Sigmoid colon (tissue), 7 donors: ENCODE data around the gene RB1. TPM values are rescaled to one million over a fixed set of nuclear protein-coding genes. Genes with fewer than 3 reads are reported as not detected.
A peak's percentile ranks its signal among the peaks of the same experiment; 100 is the strongest.

Source experiments
- DNase-seq: peaks from one replicate; pipeline ENCODE4 v3.0.0-alpha.2; 2019
- H3K27ac ChIP-seq, 4 donors: fragments of 200-600 bp; sonication (generic); one replicate each; pipeline ENCODE4 v1.5.1; 2016 to 2019; ENCODE audit warnings: mild to moderate bottlenecking in 1 of 4
- H3K27me3 ChIP-seq, 3 donors: fragments of 200-600 bp; sonication (generic); one replicate each; pipeline ENCODE4 v1.5.1; 2019; ENCODE audit warnings: mild to moderate bottlenecking in 1 of 3
- H3K36me3 ChIP-seq, 4 donors: fragments of 200-600 bp; sonication (generic); one replicate each; pipeline ENCODE4 v1.5.1; 2016 to 2019
- H3K4me1 ChIP-seq, 4 donors: fragments of 200-600 bp; sonication (generic); one replicate each; pipeline ENCODE4 v1.5.1; 2017 to 2019
- H3K4me3 ChIP-seq, 4 donors: fragments of 200-600 bp; sonication (generic); one replicate each; pipeline ENCODE4 v1.5.1; 2017 to 2019; ENCODE audit warnings: mild to moderate bottlenecking in 2 of 4, moderate library complexity in 1 of 4
- H3K9me3 ChIP-seq, 4 donors: fragments of 200-600 bp in 3 of 4; sonication (generic) in 3 of 4; one replicate each; pipeline versions ENCODE4 v1.5.1 to v1.6.1; 2013 to 2019
- EP300 ChIP-seq, 4 donors: sonication (generic); formaldehyde crosslinking; IDR thresholded peaks; one replicate each; pipeline ENCODE4 v1.6.1; 2017; ENCODE audit warnings: antibody characterized with exemption in 4 of 4
- POLR2A ChIP-seq, 2 donors: fragments of 450-650 bp; IDR thresholded peaks; one replicate each; pipeline ENCODE4 v1.6.1; 2016; ENCODE audit warnings: antibody characterized with exemption in 2 of 2, mild to moderate bottlenecking in 2 of 2, moderate library complexity in 2 of 2
- POLR2AphosphoS5 ChIP-seq, 4 donors: sonication (generic); formaldehyde crosslinking; IDR thresholded peaks; one replicate each; pipeline ENCODE4 v1.6.1; 2017; ENCODE audit warnings: antibody characterized with exemption in 4 of 4
- WGBS, 2 donors: extraction: QIAGEN DNeasy Blood & Tissue Kit; methylation state at CpG; one replicate each; pipeline ENCODE4 v1.1.7; 2013; 5-methylcytosine and 5-hydroxymethylcytosine counted together
- intact Hi-C: fragments of 100-400 bp; cut with DNase I; formaldehyde crosslinking; loops from one replicate; pipeline ENCODE4 v1.15.1; 2023
- polyA plus RNA-seq, 3 donors: library from polyadenylated mRNA; stranded (reverse); fragments of 200-250 nt; gene quantifications; one replicate each; pipeline ENCODE4 v1.2.3, GENCODE V29; 2013
- total RNA-seq, 4 donors: library from RNA; depleted of rRNA; stranded (reverse); fragments of >200 nt; gene quantifications; one replicate each; pipeline ENCODE4 v1.1.0, GENCODE V29; 2016
- TF ChIP-seq, protein P1 (sequence below), 4 experiments: fragments of 450-650 bp in 3 of 4; fragments of 200-600 bp in 1 of 4; IDR thresholded peaks; one replicate each; pipeline ENCODE4 v1.5.1; 2016 to 2019; ENCODE audit warnings: antibody characterized with exemption in 4 of 4, mild to moderate bottlenecking in 3 of 4, moderate library complexity in 2 of 4
- donor health status: healthy with polysubstance abuse.
- donor health status: Bipolar disorder and iron deficiency.
- donor health status: healthy.

The RB1 gene
- total and polyA plus RNA-seq, 7 donors, result 15.6 to 35.6 (median 31.1) TPM

DNA sequence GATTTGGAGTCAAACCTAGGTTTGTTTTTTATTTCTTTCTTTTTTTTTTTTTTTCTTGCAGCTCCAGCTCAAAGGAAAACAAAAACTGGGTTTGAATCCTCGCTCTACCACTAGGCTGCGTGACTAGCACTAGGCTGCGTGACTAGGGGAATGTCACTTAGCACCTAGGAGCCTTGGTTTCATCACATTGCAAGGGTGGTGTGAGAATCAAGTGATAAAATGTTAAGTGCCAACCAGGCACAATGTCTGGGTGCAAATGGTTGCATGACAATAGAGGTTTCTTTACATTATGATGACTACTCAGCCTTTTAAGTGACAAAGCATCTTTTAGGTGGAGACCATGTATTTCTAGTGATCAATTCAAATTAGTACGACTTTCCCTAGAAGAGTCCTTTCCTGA is 201.5 kb downstream of the RB1 start:
- no peaks in the 10 kb centered on the region for H3K27me3 ChIP-seq
- H3K9me3 ChIP-seq, result no peaks in the 10 kb centered on the region
- TF ChIP-seq, protein P1, sequence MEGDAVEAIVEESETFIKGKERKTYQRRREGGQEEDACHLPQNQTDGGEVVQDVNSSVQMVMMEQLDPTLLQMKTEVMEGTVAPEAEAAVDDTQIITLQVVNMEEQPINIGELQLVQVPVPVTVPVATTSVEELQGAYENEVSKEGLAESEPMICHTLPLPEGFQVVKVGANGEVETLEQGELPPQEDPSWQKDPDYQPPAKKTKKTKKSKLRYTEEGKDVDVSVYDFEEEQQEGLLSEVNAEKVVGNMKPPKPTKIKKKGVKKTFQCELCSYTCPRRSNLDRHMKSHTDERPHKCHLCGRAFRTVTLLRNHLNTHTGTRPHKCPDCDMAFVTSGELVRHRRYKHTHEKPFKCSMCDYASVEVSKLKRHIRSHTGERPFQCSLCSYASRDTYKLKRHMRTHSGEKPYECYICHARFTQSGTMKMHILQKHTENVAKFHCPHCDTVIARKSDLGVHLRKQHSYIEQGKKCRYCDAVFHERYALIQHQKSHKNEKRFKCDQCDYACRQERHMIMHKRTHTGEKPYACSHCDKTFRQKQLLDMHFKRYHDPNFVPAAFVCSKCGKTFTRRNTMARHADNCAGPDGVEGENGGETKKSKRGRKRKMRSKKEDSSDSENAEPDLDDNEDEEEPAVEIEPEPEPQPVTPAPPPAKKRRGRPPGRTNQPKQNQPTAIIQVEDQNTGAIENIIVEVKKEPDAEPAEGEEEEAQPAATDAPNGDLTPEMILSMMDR (IDR thresholded peaks at IDR 0.05), result no peak
- TF ChIP-seq POLR2AphosphoS5 (IDR thresholded peaks at IDR 0.05) (no peak), POLR2A (IDR thresholded peaks at IDR 0.05) (no peak), EP300 (IDR thresholded peaks at IDR 0.05) (no peak)
- no peaks in the 10 kb centered on the region for H3K4me1 ChIP-seq
- 88 to 95% methylated on average over 4 of the region's 4 CpGs for WGBS, 2 donors
- no peak for DNase-seq
- intact Hi-C loops, result no loop called here
- H3K36me3 ChIP-seq, result peaks cover 0 to 10% (median 0%) of the 10 kb centered on the region in 4 donors
- peak overlapping the region; percentile 4 to 74 (median 45) for H3K27ac ChIP-seq
- no peak overlapping the region for H3K4me3 ChIP-seq

DNA sequence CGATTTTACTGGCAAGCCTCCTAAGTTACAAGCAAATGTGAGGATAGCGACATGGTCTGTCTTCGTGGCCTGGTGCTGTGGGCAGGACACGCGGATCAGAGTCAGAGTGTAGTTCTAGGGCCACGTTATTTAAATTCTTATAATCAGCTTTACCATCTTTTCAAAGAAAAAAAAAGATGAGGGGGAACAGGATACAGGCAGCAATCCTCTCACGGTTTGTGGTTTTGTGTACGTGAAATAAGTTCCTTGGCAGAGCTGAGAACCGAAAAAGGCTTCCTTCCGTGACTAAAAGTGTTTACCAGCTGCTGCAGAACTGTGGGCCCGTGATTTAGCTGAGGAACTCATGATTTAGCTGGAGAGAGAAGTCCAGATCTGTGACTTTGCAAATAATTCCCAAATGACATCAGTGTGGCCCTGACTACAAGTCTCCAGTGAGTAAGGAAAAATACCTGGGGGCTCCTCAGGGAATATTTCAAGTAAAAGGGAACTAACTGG is 202.1 kb downstream of the RB1 start:
- DNase-seq, result no peak
- H3K27ac ChIP-seq, result peak overlapping the region; percentile 48 to 74 (median 59)
- no peaks in the 10 kb centered on the region for H3K27me3 ChIP-seq
- 47 to 82% methylated on average over 11 of the region's 11 CpGs for WGBS, 2 donors
- no peaks in the 10 kb centered on the region for H3K4me1 ChIP-seq
- TF ChIP-seq POLR2AphosphoS5 (IDR thresholded peaks at IDR 0.05), result peak in 2 of 4 donors; percentile 19 to 21
- TF ChIP-seq, protein P1 (IDR thresholded peaks at IDR 0.05), result no peak
- TF ChIP-seq POLR2A (IDR thresholded peaks at IDR 0.05), result no peak
- TF ChIP-seq EP300 (IDR thresholded peaks at IDR 0.05), result peak in 2 of 4 donors; percentile 70 to 71
- no peak overlapping the region for H3K4me3 ChIP-seq
- peaks cover 0 to 6% (median 0%) of the 10 kb centered on the region in 4 donors for H3K36me3 ChIP-seq
- no peaks in the 10 kb centered on the region for H3K9me3 ChIP-seq
- intact Hi-C loops, result no loop called here

DNA sequence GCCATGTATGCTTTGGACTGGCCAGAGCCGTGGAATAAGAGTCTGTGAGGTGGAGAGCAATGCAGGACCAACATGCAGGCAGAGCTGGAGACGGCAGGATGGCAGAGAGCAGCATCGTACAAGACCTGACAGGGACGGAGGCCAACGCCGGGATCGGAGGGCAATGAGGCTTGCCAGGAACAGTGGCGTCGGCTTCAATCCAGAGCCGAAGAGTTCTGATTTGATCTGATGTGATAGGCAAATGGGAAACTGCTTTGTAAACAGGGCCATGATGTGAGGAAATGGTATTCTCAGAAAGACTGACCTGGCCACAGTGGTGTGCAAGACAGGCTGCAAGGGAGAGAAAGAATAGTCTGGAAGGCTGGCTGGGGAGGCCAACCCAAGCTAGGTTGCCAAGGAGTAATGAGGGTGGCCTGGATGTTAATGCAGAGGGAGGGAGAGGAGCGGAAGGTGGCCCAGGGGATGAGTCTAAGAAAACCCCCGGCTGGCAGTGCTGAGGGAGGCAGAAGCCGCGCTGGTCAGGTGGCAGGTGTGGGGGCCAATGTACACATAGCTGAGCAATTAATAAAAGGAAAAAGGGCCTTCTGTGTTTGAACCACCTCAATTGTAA is 202.6 kb downstream of the RB1 start:
- peaks cover 0 to 6% (median 0%) of the 10 kb centered on the region in 4 donors for H3K36me3 ChIP-seq
- DNase-seq, result no peak
- H3K4me3 ChIP-seq, result no peak overlapping the region
- WGBS, 2 donors, result 69 to 92% methylated on average over 14 of the region's 14 CpGs
- TF ChIP-seq EP300 (IDR thresholded peaks at IDR 0.05), result no peak
- TF ChIP-seq POLR2AphosphoS5 (IDR thresholded peaks at IDR 0.05), result no peak
- TF ChIP-seq, protein P1 (IDR thresholded peaks at IDR 0.05), result no peak
- no peak for TF ChIP-seq POLR2A (IDR thresholded peaks at IDR 0.05)
- H3K27me3 ChIP-seq, result no peaks in the 10 kb centered on the region
- no peaks in the 10 kb centered on the region for H3K9me3 ChIP-seq
- H3K4me1 ChIP-seq, result no peaks in the 10 kb centered on the region
- H3K27ac ChIP-seq, result peak overlapping the region; percentile 48 to 74 (median 59)
- intact Hi-C loops, result no loop called here

DNA sequence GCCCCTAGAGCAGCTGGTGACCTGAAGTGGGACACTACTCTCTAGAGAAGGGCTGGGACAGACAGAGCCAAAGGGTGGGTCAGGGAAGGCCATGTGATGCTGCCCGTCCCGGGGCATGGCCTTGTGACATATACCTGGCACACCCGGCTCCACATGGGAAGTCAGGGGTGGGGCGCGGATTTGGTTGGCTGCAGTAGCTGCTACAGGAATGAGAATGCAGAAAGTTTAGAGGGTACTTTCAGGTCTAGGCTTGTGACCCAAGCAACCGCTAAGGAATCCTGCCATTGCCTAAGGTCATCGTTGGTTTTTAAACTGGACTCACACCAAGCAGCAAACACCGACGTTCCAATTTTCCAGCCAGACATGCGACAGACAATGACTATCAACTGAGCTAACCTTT is 203.5 kb downstream of the RB1 start:
- Histone ChIP-seq H3K36me3 (peaks cover 0 to 12% (median 0%) of the 10 kb centered on the region in 4 donors), H3K4me3 (no peak overlapping the region), H3K27ac (peak overlapping the region in 3 of 4 donors; percentile 58 to 74 (median 60)), H3K4me1 (no peaks in the 10 kb centered on the region), H3K27me3 (no peaks in the 10 kb centered on the region), H3K9me3 (no peaks in the 10 kb centered on the region)
- intact Hi-C loops, result no loop called here
- no peak for DNase-seq
- TF ChIP-seq POLR2A (IDR thresholded peaks at IDR 0.05) (no peak), EP300 (IDR thresholded peaks at IDR 0.05) (no peak), POLR2AphosphoS5 (IDR thresholded peaks at IDR 0.05) (no peak)
- TF ChIP-seq, protein P1 (IDR thresholded peaks at IDR 0.05), result no peak
- WGBS, 2 donors, result 93 to 94% methylated on average over 10 of the region's 10 CpGs
